Measurements from ENCODE around the gene CENPQ. TPM values are rescaled to one million over a fixed set of nuclear protein-coding genes. Genes with fewer than 3 reads are reported as not detected.

CENPQ gene
- total RNA-seq, 1 donor from 2014 or later, result 4.1 TPM

GRCh38 chr6:49535795-49536194 is 72.6 kb downstream of the CENPQ start:
- no peaks in the 10 kb centered on the region for H3K9me3 ChIP-seq (ENCODE audit: insufficient read depth, low read depth, low read length)
- no peak overlapping the region for H2AFZ ChIP-seq (ENCODE audit: low read depth, low read length)
- H3K9ac ChIP-seq (ENCODE audit: low read length), result no peak overlapping the region
- FAIRE-seq (no peak), DNase-seq (ENCODE audit: low read depth) (no peak)
- Mint-ChIP-seq H3K27ac (ENCODE audit: unreplicated experiment) (no peak overlapping the region), H3K9me3 (ENCODE audit: unreplicated experiment) (no peaks in the 10 kb centered on the region), H3K4me1 (ENCODE audit: low read depth, unreplicated experiment) (no peaks in the 10 kb centered on the region), H3K4me3 (ENCODE audit: unreplicated experiment) (no peak overlapping the region), H3K27me3 (ENCODE audit: low read depth, unreplicated experiment) (no peaks in the 10 kb centered on the region), H3K36me3 (ENCODE audit: low read depth, unreplicated experiment) (no peaks in the 10 kb centered on the region)
- H3K27me3 ChIP-seq (ENCODE audit: insufficient read depth, low read length), result no peaks in the 10 kb centered on the region
- no peak overlapping the region for H3K27ac ChIP-seq (ENCODE audit: low read depth, low read length)
- H3K4me3 ChIP-seq (ENCODE audit: insufficient read depth, low read depth, low read length), result no peak overlapping the region
- no peaks in the 10 kb centered on the region for H3K36me3 ChIP-seq (ENCODE audit: insufficient read depth, low read length)
- TF ChIP-seq EZH2 (IDR thresholded peaks at IDR 0.05; ENCODE audit: insufficient read depth, low read length) (no peak), CTCF (IDR thresholded peaks at IDR 0.05; ENCODE audit: insufficient read depth, low read depth, low read length) (no peak)
- no peak overlapping the region for H3K4me2 ChIP-seq (ENCODE audit: low read length)
- H4K20me1 ChIP-seq (ENCODE audit: insufficient read depth, low read length), result no peaks in the 10 kb centered on the region
- H3K79me2 ChIP-seq (ENCODE audit: insufficient read depth, low read length), result no peaks in the 10 kb centered on the region
- H3K4me1 ChIP-seq (ENCODE audit: insufficient read depth, low read length), result no peaks in the 10 kb centered on the region

GRCh38 chr6:49539102-49539501 is 75.9 kb downstream of the CENPQ start:
- Histone ChIP-seq H3K9me3 (ENCODE audit: insufficient read depth, low read depth, low read length) (no peaks in the 10 kb centered on the region), H3K79me2 (ENCODE audit: insufficient read depth, low read length) (no peaks in the 10 kb centered on the region), H3K36me3 (ENCODE audit: insufficient read depth, low read length) (no peaks in the 10 kb centered on the region), H3K9ac (ENCODE audit: low read length) (no peak overlapping the region), H2AFZ (ENCODE audit: low read depth, low read length) (no peak overlapping the region), H3K27ac (ENCODE audit: low read depth, low read length) (no peak overlapping the region), H3K27me3 (ENCODE audit: insufficient read depth, low read length) (no peaks in the 10 kb centered on the region), H3K4me1 (ENCODE audit: insufficient read depth, low read length) (peaks cover 8% of the 10 kb centered on the region), H3K4me3 (ENCODE audit: insufficient read depth, low read depth, low read length) (no peak overlapping the region), H3K4me2 (ENCODE audit: low read length) (no peak overlapping the region), H4K20me1 (ENCODE audit: insufficient read depth, low read length) (no peaks in the 10 kb centered on the region)
- DNase-seq (ENCODE audit: low read depth), result no peak
- Mint-ChIP-seq H3K27ac (ENCODE audit: unreplicated experiment) (no peak overlapping the region), H3K36me3 (ENCODE audit: low read depth, unreplicated experiment) (no peaks in the 10 kb centered on the region), H3K9me3 (ENCODE audit: unreplicated experiment) (no peaks in the 10 kb centered on the region), H3K27me3 (ENCODE audit: low read depth, unreplicated experiment) (no peaks in the 10 kb centered on the region), H3K4me3 (ENCODE audit: unreplicated experiment) (no peak overlapping the region), H3K4me1 (ENCODE audit: low read depth, unreplicated experiment) (peaks cover 8% of the 10 kb centered on the region)
- FAIRE-seq, result no peak
- no peak for TF ChIP-seq CTCF (IDR thresholded peaks at IDR 0.05; ENCODE audit: insufficient read depth, low read depth, low read length)
- no peak for TF ChIP-seq EZH2 (IDR thresholded peaks at IDR 0.05; ENCODE audit: insufficient read depth, low read length)

- TF ChIP-seq EZH2 (IDR thresholded peaks at IDR 0.05; ENCODE audit: insufficient read depth, low read length), result no peak
- TF ChIP-seq CTCF (IDR thresholded peaks at IDR 0.05; ENCODE audit: insufficient read depth, low read depth, low read length), result no peak
- Histone ChIP-seq H4K20me1 (ENCODE audit: insufficient read depth, low read length) (no peaks in the 10 kb centered on the region), H3K4me3 (ENCODE audit: insufficient read depth, low read depth, low read length) (no peak overlapping the region), H3K36me3 (ENCODE audit: insufficient read depth, low read length) (no peaks in the 10 kb centered on the region), H3K4me2 (ENCODE audit: low read length) (no peak overlapping the region), H3K27me3 (ENCODE audit: insufficient read depth, low read length) (no peaks in the 10 kb centered on the region), H3K4me1 (ENCODE audit: insufficient read depth, low read length) (peaks cover 8% of the 10 kb centered on the region), H3K9me3 (ENCODE audit: insufficient read depth, low read depth, low read length) (no peaks in the 10 kb centered on the region), H3K79me2 (ENCODE audit: insufficient read depth, low read length) (no peaks in the 10 kb centered on the region), H3K27ac (ENCODE audit: low read depth, low read length) (peak overlapping the region; percentile 53), H2AFZ (ENCODE audit: low read depth, low read length) (no peak overlapping the region), H3K9ac (ENCODE audit: low read length) (no peak overlapping the region)
- H3K9me3 Mint-ChIP-seq (ENCODE audit: unreplicated experiment), result no peaks in the 10 kb centered on the region
- FAIRE-seq (no peak), DNase-seq (ENCODE audit: low read depth) (peak; percentile 14)
- no peaks in the 10 kb centered on the region for H3K36me3 Mint-ChIP-seq (ENCODE audit: low read depth, unreplicated experiment)
- peaks cover 8% of the 10 kb centered on the region for H3K4me1 Mint-ChIP-seq (ENCODE audit: low read depth, unreplicated experiment)
- no peak overlapping the region for H3K27ac Mint-ChIP-seq (ENCODE audit: unreplicated experiment)
- H3K27me3 Mint-ChIP-seq (ENCODE audit: low read depth, unreplicated experiment), result no peaks in the 10 kb centered on the region
- H3K4me3 Mint-ChIP-seq (ENCODE audit: unreplicated experiment), result no peak overlapping the region
These were observed 77.4 kb downstream of the CENPQ start for GRCh38 chr6:49540614-49541013.

All from astrocyte (in vitro differentiated cells and primary cell).